Measurements from ENCODE around the gene VILL.

DNA sequence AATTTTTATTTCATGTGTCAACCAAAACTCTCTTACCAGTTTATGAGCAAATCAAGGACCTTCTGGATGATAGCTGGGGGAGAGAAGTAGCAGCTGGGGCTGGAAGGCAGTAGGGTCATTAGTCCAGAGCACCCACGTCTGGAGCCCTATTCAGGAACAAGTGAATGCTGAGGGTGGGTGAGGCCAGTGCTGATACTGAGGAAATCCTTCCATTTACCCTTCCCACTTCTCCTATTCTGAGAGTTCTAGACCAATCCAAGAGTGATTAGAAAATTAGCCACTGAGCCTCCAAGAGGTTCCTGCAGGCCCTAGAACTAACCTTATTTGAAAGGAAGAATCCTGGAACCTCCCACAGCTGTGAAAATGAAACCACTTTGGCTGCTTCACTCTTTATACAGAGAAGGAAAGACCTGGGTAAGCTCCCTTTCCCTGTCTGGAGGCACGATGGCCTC, 46.2 kb upstream of the VILL start:
- TF ChIP-seq POLR2AphosphoS5 (IDR thresholded peaks at IDR 0.05) (no peak), POLR2A (IDR thresholded peaks at IDR 0.05) (no peak)
- TF ChIP-seq, protein P1, sequence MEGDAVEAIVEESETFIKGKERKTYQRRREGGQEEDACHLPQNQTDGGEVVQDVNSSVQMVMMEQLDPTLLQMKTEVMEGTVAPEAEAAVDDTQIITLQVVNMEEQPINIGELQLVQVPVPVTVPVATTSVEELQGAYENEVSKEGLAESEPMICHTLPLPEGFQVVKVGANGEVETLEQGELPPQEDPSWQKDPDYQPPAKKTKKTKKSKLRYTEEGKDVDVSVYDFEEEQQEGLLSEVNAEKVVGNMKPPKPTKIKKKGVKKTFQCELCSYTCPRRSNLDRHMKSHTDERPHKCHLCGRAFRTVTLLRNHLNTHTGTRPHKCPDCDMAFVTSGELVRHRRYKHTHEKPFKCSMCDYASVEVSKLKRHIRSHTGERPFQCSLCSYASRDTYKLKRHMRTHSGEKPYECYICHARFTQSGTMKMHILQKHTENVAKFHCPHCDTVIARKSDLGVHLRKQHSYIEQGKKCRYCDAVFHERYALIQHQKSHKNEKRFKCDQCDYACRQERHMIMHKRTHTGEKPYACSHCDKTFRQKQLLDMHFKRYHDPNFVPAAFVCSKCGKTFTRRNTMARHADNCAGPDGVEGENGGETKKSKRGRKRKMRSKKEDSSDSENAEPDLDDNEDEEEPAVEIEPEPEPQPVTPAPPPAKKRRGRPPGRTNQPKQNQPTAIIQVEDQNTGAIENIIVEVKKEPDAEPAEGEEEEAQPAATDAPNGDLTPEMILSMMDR (IDR thresholded peaks at IDR 0.05): no peak
